Renal cortical epithelial cell (primary cell): ENCODE measurements around the gene BDP1. TPM values are rescaled to one million over a fixed set of nuclear protein-coding genes. Genes with fewer than 3 reads are reported as not detected.

Source experiments
- total RNA-seq: library from RNA; depleted of rRNA; stranded (reverse); fragments of >200 nt; gene quantifications from 2 replicates; pipeline ENCODE4 v1.2.3, GENCODE V29; 2014

BDP1 gene
- total RNA-seq, 1 donor from 2014 or later = 33.6 TPM

Other genes with a start within 250 kb of the BDP1 start
- gene MCCC2, start 131.7 kb downstream of the BDP1 start, total RNA-seq = 56.3 and 59.9 TPM in 2 replicates